ENCODE data around the gene PIGB. TPM values are rescaled to one million over a fixed set of nuclear protein-coding genes. Genes with fewer than 3 reads are reported as not detected.
"Not testable (repeated sequence)": the region's sequence is repeated elsewhere in the genome, so short reads cannot be mapped to it uniquely, and the experiment has no call there.

The PIGB gene
- total RNA-seq, 1 donor from 2014 or later = 14.4 TPM

- H3K4me1 ChIP-seq = peaks cover 84% of the 10 kb centered on the region
- H3K27ac ChIP-seq = peak overlapping the region; percentile 69
- DNase-seq (peak; percentile 59), ATAC-seq (peak; percentile 82 to 89)
- no peak overlapping the region for H3K4me3 ChIP-seq
- no peak for TF ChIP-seq CTCF (IDR thresholded peaks at IDR 0.05)
- intact Hi-C loops (cut with DNase I) = no loop called here
- H3K27me3 ChIP-seq (ENCODE audit: low read depth) = no peaks in the 10 kb centered on the region
- H3K36me3 ChIP-seq = no peaks in the 10 kb centered on the region
- no peaks in the 10 kb centered on the region for H3K9me3 ChIP-seq
Observed at GRCh38 chr15:55283379-55284147, 35.5 kb upstream of the PIGB start.

GRCh38 chr15:55284426-55284825 lies 34.6 kb upstream of the PIGB start:
- Histone ChIP-seq H3K36me3 (no peaks in the 10 kb centered on the region), H3K4me3 (no peak overlapping the region), H3K4me1 (peaks cover 80% of the 10 kb centered on the region), H3K9me3 (no peaks in the 10 kb centered on the region), H3K27me3 (ENCODE audit: low read depth) (no peaks in the 10 kb centered on the region), H3K27ac (peak overlapping the region; percentile 69)
- intact Hi-C loops (cut with DNase I) = no loop called here
- TF ChIP-seq CTCF (IDR thresholded peaks at IDR 0.05) = no peak
- DNase-seq = no peak
- ATAC-seq = no peak

GRCh38 chr15:55286442-55287189 lies 32.4 kb upstream of the PIGB start:
- H3K4me1 ChIP-seq = peaks cover 67% of the 10 kb centered on the region

DNA sequence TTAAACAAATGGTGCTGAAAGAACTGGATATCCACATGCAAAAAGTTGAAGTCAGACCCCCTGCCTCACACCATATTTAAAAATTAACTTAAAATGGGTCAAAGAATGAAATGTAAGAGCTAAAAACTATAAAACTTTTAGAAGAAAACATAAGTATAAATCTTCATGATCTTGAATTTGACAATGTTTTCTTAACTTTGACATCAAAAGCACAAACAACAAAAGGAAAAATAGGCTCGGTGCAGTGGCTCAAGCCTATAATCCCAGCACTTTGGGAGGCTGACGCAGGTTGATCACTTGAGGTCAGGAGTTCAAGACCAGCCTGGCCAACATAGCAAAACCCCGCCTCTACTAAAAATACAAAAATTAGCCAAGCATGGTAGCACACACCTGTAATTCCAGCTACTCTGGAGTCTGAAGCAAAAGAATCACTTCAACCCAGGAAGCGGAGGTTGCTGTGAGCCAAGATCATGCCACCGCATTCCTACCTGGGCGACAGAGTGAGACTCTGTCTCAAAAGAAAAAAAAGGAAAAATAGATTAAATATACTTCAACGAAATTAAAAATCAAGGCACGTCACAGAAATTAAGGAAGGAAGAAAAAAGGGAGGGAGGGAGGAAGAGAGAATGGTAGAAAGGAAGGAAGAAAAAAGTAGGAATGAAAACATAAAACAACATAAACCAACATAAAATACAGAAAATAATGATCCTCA lies 30.9 kb upstream of the PIGB start:
- Histone ChIP-seq H3K36me3 (no peaks in the 10 kb centered on the region), H3K4me3 (peak overlapping the region; percentile 80), H3K4me1 (peaks cover 52% of the 10 kb centered on the region), H3K27me3 (ENCODE audit: low read depth) (no peaks in the 10 kb centered on the region), H3K9me3 (no peaks in the 10 kb centered on the region), H3K27ac (peak overlapping the region; percentile 96)
- intact Hi-C loops (cut with DNase I) = no loop called here
- ATAC-seq (no peak), DNase-seq (no peak)
- TF ChIP-seq CTCF (IDR thresholded peaks at IDR 0.05) = no peak

More at GRCh38 chr15:55286442-55287189, 32.4 kb upstream of the PIGB start:
- H3K27ac ChIP-seq; H3K27me3 ChIP-seq (ENCODE audit: low read depth); DNase-seq; ATAC-seq; H3K9me3 ChIP-seq; H3K36me3 ChIP-seq; intact Hi-C loops (cut with DNase I); H3K4me3 ChIP-seq: not testable (repeated sequence)

GRCh38 chr15:55289011-55289745 lies 29.8 kb upstream of the PIGB start:
- ATAC-seq (peak; percentile 61 to 70), DNase-seq (peak; percentile 58)
- Histone ChIP-seq H3K4me1 (peaks cover 42% of the 10 kb centered on the region), H3K9me3 (no peaks in the 10 kb centered on the region), H3K27me3 (ENCODE audit: low read depth) (no peaks in the 10 kb centered on the region), H3K4me3 (peak overlapping the region; percentile 80), H3K36me3 (no peaks in the 10 kb centered on the region), H3K27ac (peak overlapping the region; percentile 96)
- intact Hi-C loops (cut with DNase I) = no loop called here
- no peak for TF ChIP-seq CTCF (IDR thresholded peaks at IDR 0.05)
